ACC112 (cell line): ENCODE measurements around the gene NRSN2.

ENCODE experiments used
- H2AFZ ChIP-seq: fragments of 200-600 bp; sonication (generic); one replicate; pipeline ENCODE4 v1.6.0; 2017; ENCODE audit warnings: antibody characterized with exemption, low read length; ENCODE audit not compliant: unreplicated experiment
- H3K27ac ChIP-seq: fragments of 200-600 bp; sonication (generic); 2 replicates; pipeline ENCODE4 v1.5.1; 2014; ENCODE audit warnings: low read depth, mild to moderate bottlenecking, antibody characterized with exemption, low read length, moderate library complexity
- H3K27me3 ChIP-seq: fragments of 200-600 bp; sonication (generic); 2 replicates; pipeline ENCODE4 v1.6.1; 2014; ENCODE audit warnings: mild to moderate bottlenecking, antibody characterized with exemption, low read length, moderate library complexity, mixed read lengths; ENCODE audit not compliant: insufficient read depth
- H3K36me3 ChIP-seq: fragments of 200-600 bp; sonication (generic); 2 replicates; pipeline ENCODE4 v1.6.1; 2016; ENCODE audit warnings: mild to moderate bottlenecking, antibody characterized with exemption, low read length, moderate library complexity, mixed read lengths; ENCODE audit not compliant: insufficient read depth
- H3K4me1 ChIP-seq: fragments of 200-600 bp; sonication (generic); one replicate; pipeline ENCODE4 v1.6.1; 2016; ENCODE audit warnings: low read length, mixed read lengths; ENCODE audit not compliant: insufficient read depth, unreplicated experiment, control insufficient read depth
- H3K4me3 ChIP-seq: fragments of 200-600 bp; sonication (generic); 2 replicates; pipeline ENCODE4 v1.5.1; 2014; ENCODE audit warnings: mild to moderate bottlenecking, low read depth, low read length
- H3K79me2 ChIP-seq: fragments of 200-600 bp; sonication (generic); one replicate; pipeline ENCODE4 v1.6.0; 2016; ENCODE audit warnings: low read length; ENCODE audit not compliant: control insufficient read depth, unreplicated experiment, insufficient read depth

NRSN2 gene

DNA sequence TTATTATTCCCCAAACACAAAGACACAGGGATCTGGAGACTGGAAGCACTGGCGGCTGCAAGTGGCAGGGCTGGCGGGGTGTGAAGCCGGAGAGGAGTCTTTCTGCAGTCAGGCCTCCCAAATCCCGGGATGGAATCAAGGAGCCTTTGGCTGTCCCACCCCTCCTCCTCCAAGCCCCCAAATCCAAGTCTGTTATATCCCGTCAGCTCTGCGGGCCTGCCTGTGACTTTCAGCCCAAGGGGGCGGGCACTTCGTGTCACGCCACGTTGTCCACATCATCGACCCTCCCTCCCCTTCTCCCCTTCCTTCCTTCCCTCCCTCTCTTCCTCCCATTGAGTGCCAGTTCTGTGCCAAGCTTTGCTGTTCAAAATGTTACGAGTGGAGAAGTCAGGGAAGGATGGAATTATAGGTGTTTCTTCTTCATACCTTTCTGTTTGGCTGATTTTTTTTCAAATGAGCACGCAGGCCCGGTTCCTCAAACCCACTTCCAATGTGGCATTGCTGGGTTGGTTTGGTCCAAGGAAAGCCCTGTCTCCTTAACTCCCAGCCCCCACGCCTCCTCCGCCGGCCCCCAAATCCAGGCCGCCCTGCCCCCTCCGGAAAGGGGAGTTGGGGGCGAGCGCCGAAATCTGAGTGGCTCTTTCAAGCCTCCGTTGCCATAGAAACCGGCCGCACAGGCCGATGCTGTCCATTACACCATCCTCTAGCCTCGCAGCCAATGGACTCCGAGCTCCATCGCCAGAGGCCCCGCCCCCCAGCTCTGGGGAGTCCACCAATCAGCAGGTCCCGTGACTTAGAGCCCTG is 36.9 kb upstream of the NRSN2 start:
- no peaks in the 10 kb centered on the region for H3K27me3 ChIP-seq
- peaks cover 23% of the 10 kb centered on the region for H3K4me1 ChIP-seq
- peak overlapping the region; percentile 78 for H2AFZ ChIP-seq
- H3K4me3 ChIP-seq: peak overlapping the region; percentile 73
- H3K79me2 ChIP-seq: no peaks in the 10 kb centered on the region
- H3K27ac ChIP-seq: peak overlapping the region; percentile 95
- no peaks in the 10 kb centered on the region for H3K36me3 ChIP-seq

DNA sequence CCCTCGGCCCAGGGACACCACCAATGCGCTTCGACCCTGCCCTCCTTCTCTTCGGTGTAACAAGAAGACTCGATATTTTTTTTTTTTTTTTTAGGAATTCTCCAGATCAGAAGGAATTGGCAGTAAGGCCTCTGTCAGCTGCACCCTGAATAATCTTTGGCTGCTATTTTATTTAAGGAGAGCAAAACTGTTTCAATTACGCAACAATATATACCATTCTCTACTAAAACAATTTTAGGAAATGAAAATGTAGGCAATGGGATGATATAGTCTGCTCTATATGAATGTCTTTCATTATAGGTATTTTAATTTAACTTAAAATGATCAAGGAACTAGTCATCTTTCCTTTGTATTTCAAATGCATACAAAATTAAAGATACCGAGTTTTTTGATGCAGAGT is 36.3 kb upstream of the NRSN2 start:
- Histone ChIP-seq H3K27ac (peak overlapping the region; percentile 95), H3K27me3 (no peaks in the 10 kb centered on the region), H2AFZ (no peak overlapping the region), H3K79me2 (no peaks in the 10 kb centered on the region), H3K36me3 (no peaks in the 10 kb centered on the region), H3K4me1 (peaks cover 23% of the 10 kb centered on the region), H3K4me3 (no peak overlapping the region; the same call in 1 of the 2 replicates)

DNA sequence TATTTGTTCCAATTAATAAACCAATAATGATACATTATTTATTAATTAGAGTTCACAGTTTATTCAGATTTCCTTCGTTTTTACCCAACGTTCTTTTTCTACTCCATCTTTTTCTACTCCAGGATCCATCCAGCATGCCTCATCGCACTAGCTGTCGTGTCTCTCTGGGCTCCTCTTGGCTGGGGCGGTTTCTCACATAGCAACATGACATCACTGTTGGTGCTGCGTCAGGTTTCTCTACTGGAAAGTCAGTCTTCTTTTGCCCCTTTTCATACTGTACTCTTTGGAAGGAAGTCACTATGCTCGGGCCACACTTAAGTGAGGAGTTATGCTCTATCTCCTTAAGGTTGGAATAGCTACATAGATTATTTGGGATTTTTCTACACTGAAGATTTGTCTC is 35.3 kb upstream of the NRSN2 start:
- H2AFZ ChIP-seq: no peak overlapping the region
- no peak overlapping the region for H3K27ac ChIP-seq
- no peak overlapping the region for H3K4me3 ChIP-seq
- no peaks in the 10 kb centered on the region for H3K27me3 ChIP-seq
- H3K36me3 ChIP-seq: no peaks in the 10 kb centered on the region
- peaks cover 23% of the 10 kb centered on the region for H3K4me1 ChIP-seq
- H3K79me2 ChIP-seq: no peaks in the 10 kb centered on the region

DNA sequence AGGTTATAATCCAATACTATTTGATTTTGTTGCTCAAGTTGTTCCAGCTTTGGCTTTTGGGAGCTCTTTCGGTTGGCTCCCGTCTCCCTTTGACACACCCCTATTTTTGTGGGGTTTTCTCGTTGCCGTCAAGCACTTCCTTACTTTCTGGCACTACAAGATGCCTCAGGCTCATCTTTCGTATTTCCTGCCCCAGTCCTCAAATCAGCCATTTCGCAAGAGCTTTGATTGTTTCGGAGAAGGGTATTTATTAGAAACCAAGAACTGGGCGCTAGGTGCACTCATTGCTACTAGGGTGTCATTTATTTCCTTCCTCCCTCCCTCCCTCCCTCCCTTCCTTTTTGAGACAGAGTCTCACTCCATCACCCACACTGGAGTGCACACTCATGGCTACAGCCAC is 34.8 kb upstream of the NRSN2 start:
- H3K36me3 ChIP-seq: no peaks in the 10 kb centered on the region
- no peak overlapping the region for H3K27ac ChIP-seq
- no peak overlapping the region for H3K4me3 ChIP-seq
- no peak overlapping the region for H2AFZ ChIP-seq
- H3K4me1 ChIP-seq: peaks cover 23% of the 10 kb centered on the region
- no peaks in the 10 kb centered on the region for H3K27me3 ChIP-seq
- no peaks in the 10 kb centered on the region for H3K79me2 ChIP-seq

DNA sequence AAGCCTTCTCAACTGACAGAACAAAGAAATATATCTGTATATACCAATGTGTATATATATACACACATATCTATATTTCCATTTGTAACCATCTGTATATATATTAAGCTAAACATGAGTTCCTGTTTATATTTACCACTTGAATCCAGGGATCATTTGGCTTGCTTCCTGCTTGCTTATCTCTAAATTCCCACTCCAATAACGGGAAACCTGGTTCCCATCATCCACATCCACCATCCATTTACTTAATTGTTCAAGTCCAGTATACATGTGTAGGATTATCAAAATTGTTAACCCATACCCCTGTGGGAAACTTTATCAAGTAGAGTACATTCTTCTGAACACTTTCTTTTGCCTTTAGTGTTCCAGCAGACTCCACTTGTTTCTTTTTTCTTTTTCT is 34.0 kb upstream of the NRSN2 start:
- peaks cover 23% of the 10 kb centered on the region for H3K4me1 ChIP-seq
- no peaks in the 10 kb centered on the region for H3K36me3 ChIP-seq
- H3K79me2 ChIP-seq: no peaks in the 10 kb centered on the region
- no peak overlapping the region for H2AFZ ChIP-seq
- H3K27ac ChIP-seq: no peak overlapping the region
- no peaks in the 10 kb centered on the region for H3K27me3 ChIP-seq
- no peak overlapping the region for H3K4me3 ChIP-seq

DNA sequence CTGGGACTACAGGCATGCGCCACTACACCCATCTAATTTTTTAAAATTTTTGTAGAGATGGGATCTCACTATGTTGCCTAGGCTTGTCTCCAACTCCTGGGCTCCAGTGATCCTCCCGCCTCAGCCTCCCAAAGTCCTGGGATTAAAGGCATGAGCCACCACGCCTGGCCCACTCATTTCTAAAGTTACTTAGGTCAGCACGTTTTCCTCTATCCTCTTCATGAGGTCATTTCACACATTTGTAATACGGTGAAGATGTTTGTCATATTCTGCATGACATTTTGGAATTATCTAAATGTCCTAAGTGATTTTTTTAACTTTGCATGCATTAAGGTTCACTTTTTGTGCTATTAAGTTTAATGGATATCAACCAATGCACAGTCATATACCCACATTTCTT is 33.5 kb upstream of the NRSN2 start:
- no peaks in the 10 kb centered on the region for H3K36me3 ChIP-seq
- no peak overlapping the region for H2AFZ ChIP-seq
- H3K27ac ChIP-seq: no peak overlapping the region
- H3K79me2 ChIP-seq: no peaks in the 10 kb centered on the region
- no peak overlapping the region for H3K4me3 ChIP-seq
- no peaks in the 10 kb centered on the region for H3K27me3 ChIP-seq
- H3K4me1 ChIP-seq: peaks cover 23% of the 10 kb centered on the region

DNA sequence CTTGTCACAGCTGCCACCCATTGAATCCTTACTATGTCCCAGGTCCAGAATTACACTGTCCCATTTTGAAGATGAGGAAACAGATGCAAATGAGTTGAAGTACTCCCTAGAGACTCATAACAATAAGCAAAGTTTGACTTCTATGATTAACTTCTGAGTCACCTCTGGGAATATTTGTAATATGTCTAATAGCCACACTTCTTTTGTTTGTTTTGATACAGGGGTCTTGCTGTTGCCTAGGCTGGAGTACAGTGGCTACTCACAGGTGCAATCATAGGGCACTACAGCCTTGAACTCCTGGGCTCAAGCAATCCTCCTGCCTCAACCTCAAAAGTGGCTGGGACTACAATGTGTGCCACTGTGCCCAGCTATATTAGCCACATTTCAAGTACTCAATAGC is 33.0 kb upstream of the NRSN2 start:
- Histone ChIP-seq H2AFZ (no peak overlapping the region), H3K27me3 (no peaks in the 10 kb centered on the region)

DNA sequence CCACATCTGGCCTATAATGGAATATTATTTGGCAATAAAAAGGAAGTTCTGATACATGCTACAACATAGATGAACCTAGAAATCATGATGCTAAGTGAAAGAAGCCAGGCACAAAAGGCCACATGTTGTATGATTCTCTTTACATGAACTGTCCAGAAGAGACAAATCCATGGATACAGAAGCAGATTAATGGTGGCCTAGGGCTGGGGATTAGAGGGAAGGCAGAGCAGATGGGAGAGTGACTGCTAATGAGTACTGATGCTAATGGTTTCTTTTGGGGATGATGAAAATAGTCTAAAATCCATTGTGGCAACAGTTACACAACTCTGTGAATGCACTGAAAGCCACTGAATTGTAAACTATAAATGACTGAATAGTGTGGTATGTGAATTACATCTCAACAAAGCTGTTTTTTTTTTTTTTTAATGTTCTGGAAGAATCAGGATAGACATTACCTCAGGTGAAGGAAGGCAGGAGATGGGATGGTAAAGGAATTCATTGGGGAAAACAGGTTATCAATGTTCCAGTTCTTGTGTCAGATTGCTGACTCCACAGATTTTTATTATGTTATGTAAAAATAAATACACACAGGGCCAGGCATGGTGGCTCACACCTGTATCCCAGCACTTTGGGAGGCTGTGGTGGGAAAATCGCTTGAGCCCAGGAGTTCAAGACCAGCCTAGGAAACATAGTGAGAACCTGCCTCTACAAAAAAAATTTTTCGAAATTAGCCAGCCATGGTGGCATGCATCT is 30.4 kb upstream of the NRSN2 start:
- H3K36me3 ChIP-seq: no peaks in the 10 kb centered on the region
- H3K27ac ChIP-seq: no peak overlapping the region
- no peak overlapping the region for H2AFZ ChIP-seq
- peaks cover 11% of the 10 kb centered on the region for H3K4me1 ChIP-seq
- H3K27me3 ChIP-seq: no peaks in the 10 kb centered on the region
- H3K4me3 ChIP-seq: no peak overlapping the region
- no peaks in the 10 kb centered on the region for H3K79me2 ChIP-seq

More for the DNA sequence above, 33.0 kb upstream of the NRSN2 start:
- no peaks in the 10 kb centered on the region for H3K79me2 ChIP-seq
- no peaks in the 10 kb centered on the region for H3K36me3 ChIP-seq
- H3K4me1 ChIP-seq: peaks cover 19% of the 10 kb centered on the region
- H3K4me3 ChIP-seq: no peak overlapping the region
- H3K27ac ChIP-seq: no peak overlapping the region; the same call in 1 of the 2 replicates

DNA sequence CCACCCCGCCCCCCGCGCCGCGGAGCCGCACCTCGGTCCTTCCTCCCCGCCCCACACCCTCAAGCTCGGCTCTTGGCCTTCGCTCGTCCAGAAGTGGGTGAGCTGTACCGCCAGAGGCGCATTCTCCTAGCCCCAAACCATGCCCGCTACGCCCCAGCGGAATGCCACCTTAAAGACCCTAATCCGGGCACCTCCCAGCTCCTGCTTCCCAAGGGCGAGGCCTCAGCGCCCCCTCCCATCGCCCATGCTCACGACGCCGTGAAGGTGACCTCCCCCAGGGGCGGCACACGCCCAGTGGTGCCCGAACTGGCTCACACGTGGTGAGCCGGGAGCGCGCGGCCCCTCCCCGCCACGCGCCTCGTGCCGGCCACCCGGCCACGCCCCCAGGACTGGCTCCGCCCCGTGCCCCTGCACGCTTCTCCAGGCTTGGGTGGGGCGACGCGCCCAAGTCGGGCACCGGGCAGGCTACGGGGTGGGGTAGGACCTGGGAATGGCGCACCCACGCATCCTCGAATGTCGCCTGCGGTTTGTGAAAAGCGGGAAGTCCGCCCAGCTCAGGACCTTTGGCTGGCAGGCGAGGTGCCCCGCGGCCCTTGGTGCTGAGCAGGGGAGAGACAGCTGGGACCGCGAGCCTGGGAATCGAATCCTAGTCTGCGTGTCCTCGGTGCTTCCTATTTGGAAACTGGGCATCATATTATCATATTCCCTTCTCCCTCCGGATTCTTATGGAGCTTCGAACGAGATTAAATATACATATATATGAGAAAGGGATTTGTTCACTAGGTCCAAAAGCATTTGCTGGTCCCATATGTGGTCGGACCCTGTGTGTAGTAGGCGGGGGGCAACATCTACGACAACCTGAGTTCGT is 22.5 kb upstream of the NRSN2 start:
- H2AFZ ChIP-seq: peak overlapping the region; percentile 48

DNA sequence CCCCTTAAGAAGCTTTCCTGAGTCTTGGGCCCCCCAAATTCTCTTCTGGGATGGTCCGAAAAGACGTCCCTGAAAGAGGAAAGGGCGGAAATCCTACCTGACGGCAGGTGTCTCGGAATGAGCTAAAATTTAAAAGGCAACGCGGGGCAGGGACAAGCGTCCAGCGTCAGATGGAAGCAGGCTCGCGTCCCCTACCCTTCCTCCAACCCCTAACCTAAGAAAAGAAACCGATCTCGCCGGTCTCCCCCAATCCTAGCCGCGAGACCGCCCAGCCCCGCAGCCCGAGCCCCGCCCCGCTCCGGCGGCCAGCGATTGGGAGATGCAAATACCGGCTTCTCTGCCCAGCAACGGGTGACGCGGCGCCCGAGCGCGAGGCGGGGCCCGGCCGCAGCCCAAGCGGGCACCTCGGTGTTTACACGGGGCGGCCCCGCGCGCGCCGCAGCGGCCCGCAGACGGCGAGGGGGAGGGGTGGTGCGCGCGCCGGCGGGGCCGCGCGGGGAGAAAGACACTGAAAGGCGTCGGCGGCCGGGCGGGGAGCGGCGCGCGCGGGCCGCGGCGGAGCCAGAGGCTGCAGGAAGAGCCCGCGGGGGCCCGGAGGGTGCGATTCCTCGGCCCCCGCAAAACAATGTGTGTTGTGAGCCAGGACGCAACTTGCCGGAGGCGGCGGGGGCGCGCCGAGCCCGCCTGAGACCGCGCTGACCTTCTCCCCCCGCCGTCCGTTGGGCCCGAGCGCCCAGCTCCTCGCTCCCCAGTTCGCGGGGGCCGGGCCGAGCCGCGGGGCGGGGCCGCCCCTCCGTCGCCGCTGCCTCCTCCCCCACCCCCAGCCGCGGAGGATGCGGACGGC is 21.6 kb upstream of the NRSN2 start, which contains the start of gene SOX12:
SOX12 (plus strand) TSS at position 508 of the 844 bp plus-strand sequence. CDS start 373 bp downstream, outside the sequence.
- Histone ChIP-seq H3K4me1 (peaks cover 27% of the 10 kb centered on the region), H2AFZ (peak within 1 kb of the TSS; percentile 81), H3K27me3 (no peaks in the 10 kb centered on the region), H3K36me3 (no peaks in the 10 kb centered on the region), H3K27ac (peak within 1 kb of the TSS; percentile 78), H3K4me3 (peak within 1 kb of the TSS; percentile 88), H3K79me2 (peaks cover 15% of the 10 kb centered on the region)

More for the DNA sequence above, 22.5 kb upstream of the NRSN2 start:
- Histone ChIP-seq H3K4me3 (peak overlapping the region; percentile 88), H3K79me2 (peaks cover 15% of the 10 kb centered on the region), H3K36me3 (no peaks in the 10 kb centered on the region), H3K27me3 (no peaks in the 10 kb centered on the region), H3K27ac (peak overlapping the region; percentile 78), H3K4me1 (peaks cover 18% of the 10 kb centered on the region)
